ENCODE measurements around the gene GUCD1. TPM values are rescaled to one million over a fixed set of nuclear protein-coding genes. Genes with fewer than 3 reads are reported as not detected.

Gene GUCD1
- total and polyA plus RNA-seq, 2 of the 13 experiments (the other 11 are each of a cell fraction or from before 2014, with no cell fraction given): 128 to 245 TPM

DNA sequence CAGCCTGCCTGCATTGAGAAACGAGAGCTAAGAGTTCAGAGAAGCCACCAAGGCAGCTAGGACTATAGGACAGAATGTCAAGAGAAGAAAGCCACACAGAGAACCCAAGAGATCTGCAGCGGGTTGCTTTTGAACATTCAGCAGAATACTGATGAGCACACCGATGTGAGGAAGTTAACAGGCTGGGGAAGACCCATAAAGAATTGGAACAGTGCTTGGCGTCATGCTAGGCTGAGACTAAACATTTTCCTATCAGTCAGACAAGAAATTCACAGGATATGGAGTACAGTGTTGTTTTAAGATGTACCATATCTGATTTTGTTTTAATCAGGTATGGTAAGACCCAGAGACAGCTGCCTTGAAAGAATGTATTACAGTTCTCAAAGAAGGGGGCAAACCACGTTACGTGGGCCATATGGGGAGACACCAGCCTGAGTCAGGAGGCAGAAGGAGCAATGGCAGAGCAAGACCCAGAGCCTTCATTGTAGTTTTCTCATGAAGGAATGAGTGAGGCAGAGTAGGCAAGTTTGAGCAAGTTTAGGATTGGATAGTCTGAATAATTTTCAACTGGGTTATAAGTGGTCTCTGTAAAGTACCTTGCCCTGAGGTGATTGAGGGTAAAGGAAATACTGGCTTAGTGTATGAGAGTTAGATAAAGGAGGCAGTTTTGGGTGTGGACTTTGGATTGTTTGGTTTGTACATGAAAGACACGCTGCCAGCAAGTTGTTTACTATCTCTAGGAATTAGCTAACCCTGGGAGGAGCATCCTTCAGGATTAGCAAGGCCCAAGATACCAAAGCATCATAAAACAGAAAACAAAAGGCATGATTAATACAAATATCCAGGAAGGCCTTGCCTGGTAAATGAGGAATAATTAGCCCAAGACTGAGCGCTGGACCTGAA, 23.7 kb upstream of the GUCD1 start (continued):
- no peak for TF ChIP-seq U2AF1 (optimal IDR thresholded peaks at IDR 0.05; ENCODE audit: low read depth, low read length)
- peak; percentile 6; the same call in 1 of the 2 replicates for TF ChIP-seq CBFB (CRISPR knock-in tag; IDR thresholded peaks at IDR 0.05)
- TF ChIP-seq KAT8 (CRISPR knock-in tag; IDR thresholded peaks at IDR 0.05): peak; percentile 64
- TF ChIP-seq ZBTB20 (CRISPR knock-in tag; IDR thresholded peaks at IDR 0.05; ENCODE audit: borderline replicate concordance, low read depth): peak; percentile 38; the same call in 1 of the 2 replicates
- TF ChIP-seq ATF1 (CRISPR knock-in tag; IDR thresholded peaks at IDR 0.05): no peak; the same call in 1 of the 2 replicates
- peak; percentile 96 for TF ChIP-seq RCOR2 (CRISPR knock-in tag; IDR thresholded peaks at IDR 0.05)
- TF ChIP-seq, protein P1, sequence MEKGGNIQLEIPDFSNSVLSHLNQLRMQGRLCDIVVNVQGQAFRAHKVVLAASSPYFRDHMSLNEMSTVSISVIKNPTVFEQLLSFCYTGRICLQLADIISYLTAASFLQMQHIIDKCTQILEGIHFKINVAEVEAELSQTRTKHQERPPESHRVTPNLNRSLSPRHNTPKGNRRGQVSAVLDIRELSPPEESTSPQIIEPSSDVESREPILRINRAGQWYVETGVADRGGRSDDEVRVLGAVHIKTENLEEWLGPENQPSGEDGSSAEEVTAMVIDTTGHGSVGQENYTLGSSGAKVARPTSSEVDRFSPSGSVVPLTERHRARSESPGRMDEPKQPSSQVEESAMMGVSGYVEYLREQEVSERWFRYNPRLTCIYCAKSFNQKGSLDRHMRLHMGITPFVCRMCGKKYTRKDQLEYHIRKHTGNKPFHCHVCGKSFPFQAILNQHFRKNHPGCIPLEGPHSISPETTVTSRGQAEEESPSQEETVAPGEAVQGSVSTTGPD (CRISPR knock-in tag; IDR thresholded peaks at IDR 0.05): no peak
- TF ChIP-seq ZNF496 (CRISPR knock-in tag; IDR thresholded peaks at IDR 0.05; ENCODE audit: insufficient replicate concordance): no peak
- TF ChIP-seq, protein P2, sequence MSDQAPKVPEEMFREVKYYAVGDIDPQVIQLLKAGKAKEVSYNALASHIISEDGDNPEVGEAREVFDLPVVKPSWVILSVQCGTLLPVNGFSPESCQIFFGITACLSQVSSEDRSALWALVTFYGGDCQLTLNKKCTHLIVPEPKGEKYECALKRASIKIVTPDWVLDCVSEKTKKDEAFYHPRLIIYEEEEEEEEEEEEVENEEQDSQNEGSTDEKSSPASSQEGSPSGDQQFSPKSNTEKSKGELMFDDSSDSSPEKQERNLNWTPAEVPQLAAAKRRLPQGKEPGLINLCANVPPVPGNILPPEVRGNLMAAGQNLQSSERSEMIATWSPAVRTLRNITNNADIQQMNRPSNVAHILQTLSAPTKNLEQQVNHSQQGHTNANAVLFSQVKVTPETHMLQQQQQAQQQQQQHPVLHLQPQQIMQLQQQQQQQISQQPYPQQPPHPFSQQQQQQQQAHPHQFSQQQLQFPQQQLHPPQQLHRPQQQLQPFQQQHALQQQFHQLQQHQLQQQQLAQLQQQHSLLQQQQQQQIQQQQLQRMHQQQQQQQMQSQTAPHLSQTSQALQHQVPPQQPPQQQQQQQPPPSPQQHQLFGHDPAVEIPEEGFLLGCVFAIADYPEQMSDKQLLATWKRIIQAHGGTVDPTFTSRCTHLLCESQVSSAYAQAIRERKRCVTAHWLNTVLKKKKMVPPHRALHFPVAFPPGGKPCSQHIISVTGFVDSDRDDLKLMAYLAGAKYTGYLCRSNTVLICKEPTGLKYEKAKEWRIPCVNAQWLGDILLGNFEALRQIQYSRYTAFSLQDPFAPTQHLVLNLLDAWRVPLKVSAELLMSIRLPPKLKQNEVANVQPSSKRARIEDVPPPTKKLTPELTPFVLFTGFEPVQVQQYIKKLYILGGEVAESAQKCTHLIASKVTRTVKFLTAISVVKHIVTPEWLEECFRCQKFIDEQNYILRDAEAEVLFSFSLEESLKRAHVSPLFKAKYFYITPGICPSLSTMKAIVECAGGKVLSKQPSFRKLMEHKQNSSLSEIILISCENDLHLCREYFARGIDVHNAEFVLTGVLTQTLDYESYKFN (CRISPR knock-in tag; conservative IDR thresholded peaks at IDR 0.05): peak; percentile 98
- peak; percentile 7; the same call in 1 of the 2 replicates for TF ChIP-seq ZMYM3 (CRISPR knock-in tag; IDR thresholded peaks at IDR 0.05)
- TF ChIP-seq KLF16 (CRISPR knock-in tag; IDR thresholded peaks at IDR 0.05): peak in 1 of 2 experiments; percentile 90; a peak in 2 of 4 replicates
- TF ChIP-seq ZNF891 (CRISPR knock-in tag; IDR thresholded peaks at IDR 0.05): no peak
- TF ChIP-seq, protein P3, sequence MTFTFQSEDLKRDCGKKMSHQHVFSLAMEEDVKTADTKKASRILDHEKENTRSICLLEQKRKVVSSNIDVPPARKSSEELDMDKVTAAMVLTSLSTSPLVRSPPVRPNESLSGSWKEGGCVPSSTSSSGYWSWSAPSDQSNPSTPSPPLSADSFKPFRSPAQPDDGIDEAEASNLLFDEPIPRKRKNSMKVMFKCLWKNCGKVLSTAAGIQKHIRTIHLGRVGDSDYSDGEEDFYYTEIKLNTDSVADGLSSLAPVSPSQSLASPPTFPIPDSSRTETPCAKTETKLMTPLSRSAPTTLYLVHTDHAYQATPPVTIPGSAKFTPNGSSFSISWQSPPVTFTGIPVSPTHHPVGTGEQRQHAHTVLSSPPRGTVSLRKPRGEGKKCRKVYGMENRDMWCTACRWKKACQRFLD (CRISPR knock-in tag; IDR thresholded peaks at IDR 0.05; ENCODE audit: borderline replicate concordance): no peak
- TF ChIP-seq MXD4 (CRISPR knock-in tag; IDR thresholded peaks at IDR 0.05): peak; percentile 20; the same call in 1 of the 2 replicates
- TF ChIP-seq KAT7 (CRISPR knock-in tag; IDR thresholded peaks at IDR 0.05; ENCODE audit: borderline replicate concordance): no peak
- TF ChIP-seq, protein P4, sequence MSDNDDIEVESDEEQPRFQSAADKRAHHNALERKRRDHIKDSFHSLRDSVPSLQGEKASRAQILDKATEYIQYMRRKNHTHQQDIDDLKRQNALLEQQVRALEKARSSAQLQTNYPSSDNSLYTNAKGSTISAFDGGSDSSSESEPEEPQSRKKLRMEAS (IDR thresholded peaks at IDR 0.05): peak; percentile 59
- TF ChIP-seq ZNF367 (CRISPR knock-in tag; IDR thresholded peaks at IDR 0.05; ENCODE audit: borderline replicate concordance): no peak
- TF ChIP-seq EP300 (IDR thresholded peaks at IDR 0.05; ENCODE audit: low read depth in 2 of 2, low read length in 2 of 2): peak; percentile 91 to 98
- peak; percentile 94 for TF ChIP-seq EP300 (CRISPR knock-in tag; IDR thresholded peaks at IDR 0.05; ENCODE audit: borderline replicate concordance)
- TF ChIP-seq ZNF335 (CRISPR knock-in tag; IDR thresholded peaks at IDR 0.05): peak; percentile 61; the same call in 1 of the 2 replicates
- TF ChIP-seq NFYC (CRISPR knock-in tag; IDR thresholded peaks at IDR 0.05): no peak
- peak; percentile 93 for TF ChIP-seq ELF3 (CRISPR knock-in tag; IDR thresholded peaks at IDR 0.05)
